ENCODE measurements around the gene SCAPER.

SCAPER gene

GRCh38 chr15:76377751-76378150 is 527.4 kb downstream of the SCAPER start:
- no peak for TF ChIP-seq CTCF (IDR thresholded peaks at IDR 0.05; ENCODE audit: poor library complexity, severe bottlenecking)
- no peaks in the 10 kb centered on the region for H3K36me3 ChIP-seq (ENCODE audit: low read depth)
- H3K9me3 ChIP-seq (ENCODE audit: severe bottlenecking), result no peaks in the 10 kb centered on the region
- H3K4me3 ChIP-seq (ENCODE audit: severe bottlenecking), result no peak overlapping the region
- no peaks in the 10 kb centered on the region for H3K4me1 ChIP-seq (ENCODE audit: insufficient read depth, poor library complexity, severe bottlenecking)
- no peak for DNase-seq (ENCODE audit: low spot score)
- H3K27ac ChIP-seq (ENCODE audit: poor library complexity, severe bottlenecking), result no peak overlapping the region
- H3K27me3 ChIP-seq (ENCODE audit: insufficient read depth, poor library complexity, severe bottlenecking), result no peaks in the 10 kb centered on the region
- ATAC-seq (ENCODE audit: low read depth), result no peak

GRCh38 chr15:76377217-76377616 is 527.9 kb downstream of the SCAPER start:
- no peak for ATAC-seq (ENCODE audit: low read depth)
- Histone ChIP-seq H3K27ac (ENCODE audit: poor library complexity, severe bottlenecking) (no peak overlapping the region), H3K27me3 (ENCODE audit: insufficient read depth, poor library complexity, severe bottlenecking) (no peaks in the 10 kb centered on the region), H3K9me3 (ENCODE audit: severe bottlenecking) (no peaks in the 10 kb centered on the region), H3K4me1 (ENCODE audit: insufficient read depth, poor library complexity, severe bottlenecking) (no peaks in the 10 kb centered on the region), H3K36me3 (ENCODE audit: low read depth) (no peaks in the 10 kb centered on the region), H3K4me3 (ENCODE audit: severe bottlenecking) (no peak overlapping the region)
- no peak for DNase-seq (ENCODE audit: low spot score)
- TF ChIP-seq CTCF (IDR thresholded peaks at IDR 0.05; ENCODE audit: poor library complexity, severe bottlenecking), result no peak

- DNase-seq (ENCODE audit: low spot score) (no peak), ATAC-seq (ENCODE audit: low read depth) (no peak)
- TF ChIP-seq CTCF (IDR thresholded peaks at IDR 0.05; ENCODE audit: poor library complexity, severe bottlenecking), result no peak
- Histone ChIP-seq H3K4me1 (ENCODE audit: insufficient read depth, poor library complexity, severe bottlenecking) (no peaks in the 10 kb centered on the region), H3K27ac (ENCODE audit: poor library complexity, severe bottlenecking) (no peak overlapping the region), H3K27me3 (ENCODE audit: insufficient read depth, poor library complexity, severe bottlenecking) (no peaks in the 10 kb centered on the region), H3K9me3 (ENCODE audit: severe bottlenecking) (no peaks in the 10 kb centered on the region), H3K4me3 (ENCODE audit: severe bottlenecking) (no peak overlapping the region), H3K36me3 (ENCODE audit: low read depth) (no peaks in the 10 kb centered on the region)
Measured at GRCh38 chr15:76376816-76377215, 528.3 kb downstream of the SCAPER start.

- Histone ChIP-seq H3K27ac (ENCODE audit: poor library complexity, severe bottlenecking) (no peak overlapping the region), H3K36me3 (ENCODE audit: low read depth) (no peaks in the 10 kb centered on the region), H3K9me3 (ENCODE audit: severe bottlenecking) (no peaks in the 10 kb centered on the region), H3K4me3 (ENCODE audit: severe bottlenecking) (no peak overlapping the region), H3K27me3 (ENCODE audit: insufficient read depth, poor library complexity, severe bottlenecking) (no peaks in the 10 kb centered on the region), H3K4me1 (ENCODE audit: insufficient read depth, poor library complexity, severe bottlenecking) (no peaks in the 10 kb centered on the region)
- TF ChIP-seq CTCF (IDR thresholded peaks at IDR 0.05; ENCODE audit: poor library complexity, severe bottlenecking), result no peak
- no peak for ATAC-seq (ENCODE audit: low read depth)
- DNase-seq (ENCODE audit: low spot score), result no peak
Measured at GRCh38 chr15:76376029-76376428, 529.1 kb downstream of the SCAPER start.

- H3K9me3 ChIP-seq (ENCODE audit: severe bottlenecking), result no peaks in the 10 kb centered on the region
- no peaks in the 10 kb centered on the region for H3K4me1 ChIP-seq (ENCODE audit: insufficient read depth, poor library complexity, severe bottlenecking)
- H3K27me3 ChIP-seq (ENCODE audit: insufficient read depth, poor library complexity, severe bottlenecking), result no peaks in the 10 kb centered on the region
- TF ChIP-seq CTCF (IDR thresholded peaks at IDR 0.05; ENCODE audit: poor library complexity, severe bottlenecking), result no peak
- H3K4me3 ChIP-seq (ENCODE audit: severe bottlenecking), result no peak overlapping the region
- ATAC-seq (ENCODE audit: low read depth), result no peak; the same call in 2 of the 3 replicates
- no peak for DNase-seq (ENCODE audit: low spot score)
- no peak overlapping the region for H3K27ac ChIP-seq (ENCODE audit: poor library complexity, severe bottlenecking)
- no peaks in the 10 kb centered on the region for H3K36me3 ChIP-seq (ENCODE audit: low read depth)
Measured at GRCh38 chr15:76368122-76368621, 537.0 kb downstream of the SCAPER start.
